Posterior cingulate gyrus (tissue), 11 donors: Measurements from ENCODE around the gene P2RX1.
"Not testable (repeated sequence)": the region's sequence is repeated elsewhere in the genome, so short reads cannot be mapped to it uniquely, and the experiment has no call there.

Experiments
- DNase-seq, 10 donors: peaks; one replicate each; pipeline versions ENCODE4 v3.0.0 to v3.0.0-alpha.2; 2020 to 2021; ENCODE audit warnings: mixed read lengths in 3 of 10
- intact Hi-C: fragments of 100-400 bp; cut with DNase I; formaldehyde crosslinking; loops from one replicate; pipeline ENCODE4 v1.15.1; 2023

P2RX1 gene

GRCh38 chr17:3867106-3867505 lies 49.2 kb downstream of the P2RX1 start:
- DNase-seq: no peak
- intact Hi-C loops: loop anchor here (10.0 kb wide), 1 partner anchor 138 kb away; no protein-coding TSS in a partner anchor

- DNase-seq: peak; percentile 49 to 95 (median 67)
Measured at GRCh38 chr17:3866276-3866675, 50.0 kb downstream of the P2RX1 start.

GRCh38 chr17:3865176-3865575 lies 51.1 kb downstream of the P2RX1 start:
- intact Hi-C loops: loop anchor here (10.0 kb wide), 1 partner anchor 140 kb away; no protein-coding TSS in a partner anchor
- DNase-seq: peak in 3 of 10 donors; percentile 37 to 90 (median 53)

More at GRCh38 chr17:3866276-3866675, 50.0 kb downstream of the P2RX1 start:
- intact Hi-C loops: loop anchor here (10.0 kb wide), 1 partner anchor 139 kb away; no protein-coding TSS in a partner anchor

- DNase-seq: no peak
- intact Hi-C loops: loop anchor here (10.0 kb wide), 1 partner anchor 140 kb away; no protein-coding TSS in a partner anchor
Measured at GRCh38 chr17:3864534-3864933, 51.7 kb downstream of the P2RX1 start.

GRCh38 chr17:3861761-3862681 lies 54.2 kb downstream of the P2RX1 start:
- DNase-seq: peak in 1 of 10 donors; percentile 87
- intact Hi-C loops: loop anchor here (10.0 kb wide), 1 partner anchor 143 kb away; no protein-coding TSS in a partner anchor

GRCh38 chr17:3860939-3861700 lies 55.1 kb downstream of the P2RX1 start:
- DNase-seq: peak in 1 of 10 donors; percentile 57
- intact Hi-C loops: loop anchor here (10.0 kb wide), 1 partner anchor 144 kb away; no protein-coding TSS in a partner anchor

GRCh38 chr17:3859940-3860339 lies 56.3 kb downstream of the P2RX1 start:
- DNase-seq: peak in 1 of 10 donors; percentile 41
- intact Hi-C loops: loop anchor here (10.0 kb wide), 1 partner anchor 145 kb away; no protein-coding TSS in a partner anchor

GRCh38 chr17:3857261-3858105 lies 58.8 kb downstream of the P2RX1 start:
- peak in 2 of 10 donors; percentile 64 to 79 for DNase-seq
- intact Hi-C loops: no loop called here

GRCh38 chr17:3854204-3854603 lies 62.1 kb downstream of the P2RX1 start:
- peak in 1 of 10 donors; percentile 35 for DNase-seq
- intact Hi-C loops: not testable (repeated sequence)

- peak in 3 of 10 donors; percentile 17 to 89 (median 81) for DNase-seq
- intact Hi-C loops: no loop called here
Measured at GRCh38 chr17:3852561-3852960, 63.7 kb downstream of the P2RX1 start.

GRCh38 chr17:3851461-3852100 lies 64.7 kb downstream of the P2RX1 start:
- peak in 2 of 10 donors; percentile 30 to 39 for DNase-seq
- intact Hi-C loops: no loop called here

GRCh38 chr17:3848229-3848835 lies 67.9 kb downstream of the P2RX1 start:
- DNase-seq: peak in 1 of 10 donors; percentile 63
- intact Hi-C loops: loop anchor here (5.0 kb wide), 2 partner anchors 111 to 126 kb away; partner anchors contain the start of gene HASPIN

- intact Hi-C loops: loop anchor here (5.0 kb wide), 2 partner anchors 110 to 125 kb away; partner anchors contain the start of gene HASPIN
- peak in 1 of 10 donors; percentile 53 for DNase-seq
Measured at GRCh38 chr17:3847165-3847670, 69.0 kb downstream of the P2RX1 start.
